ENCODE data around the gene LCT.

LCT gene

GRCh38 chr2:135743860-135744259, 93.1 kb downstream of the LCT start:
- DNase-seq, result no peak

DNA sequence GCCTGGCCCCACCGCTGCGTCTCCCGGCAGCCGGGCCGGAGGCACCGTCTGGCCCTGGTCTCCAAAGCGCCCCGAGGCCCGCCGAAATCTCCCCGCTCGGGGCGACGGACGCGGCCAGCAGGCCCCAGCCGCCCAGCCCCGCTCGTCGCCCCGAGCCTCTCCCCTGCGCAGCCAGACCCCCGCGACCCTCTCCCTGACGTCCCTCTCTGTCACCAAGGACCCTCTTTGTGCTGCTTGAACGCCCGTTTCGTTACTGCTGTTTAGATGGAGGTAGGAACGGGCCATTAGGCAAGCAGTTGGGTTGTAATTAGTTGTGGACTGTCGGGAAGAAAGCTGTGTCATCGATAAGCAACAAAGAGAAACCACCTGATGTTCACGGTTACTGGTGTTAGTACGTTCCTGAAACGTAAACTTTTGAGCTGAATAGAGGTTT, 94.6 kb downstream of the LCT start:
- DNase-seq, result peak in 20 of 58 donors; percentile 12 to 71 (median 44)

- DNase-seq, result peak; percentile 78 to 99 (median 96)
Measured at GRCh38 chr2:135741395-135742324, 95.3 kb downstream of the LCT start, which contains the start of gene UBXN4. TSS of gene UBXN4 (plus strand) at chr2:135741855. CDS start at chr2:135741930, 75 bp downstream.

- DNase-seq, result no peak
Measured at GRCh38 chr2:135741043-135741394, 96.0 kb downstream of the LCT start.

DNA sequence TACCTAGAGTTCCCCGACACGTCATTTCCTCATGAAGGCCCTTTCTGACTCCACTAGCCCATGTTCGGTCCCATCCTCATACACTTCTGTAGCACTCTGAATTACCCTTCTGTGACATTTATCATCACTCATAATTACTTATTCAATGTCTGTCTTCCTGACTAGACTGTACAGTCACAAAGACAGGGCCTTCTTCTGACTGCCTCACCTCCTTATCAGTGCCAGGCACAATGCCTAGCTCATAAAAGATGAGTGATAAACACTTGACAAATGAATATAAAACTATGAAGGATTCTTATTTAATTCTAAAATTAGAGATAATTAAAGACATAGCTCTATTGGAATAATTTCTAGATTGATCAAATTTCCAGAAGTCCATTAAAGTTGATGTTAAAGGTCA, 96.8 kb downstream of the LCT start:
- DNase-seq, result no peak
